Activated naive CD8-positive, alpha-beta T cell (primary cell): Measurements from ENCODE around the gene CDC26.

Experiments
- H3K27ac Mint-ChIP-seq: one replicate; pipeline ENCODE4 v1.8.0; 2021; ENCODE audit warnings: mixed read lengths
- H3K27me3 Mint-ChIP-seq: one replicate; pipeline ENCODE4 v1.8.0; 2021; ENCODE audit warnings: mixed read lengths
- H3K36me3 Mint-ChIP-seq: one replicate; pipeline ENCODE4 v1.8.0; 2021; ENCODE audit warnings: mixed read lengths
- H3K4me1 Mint-ChIP-seq: one replicate; pipeline ENCODE4 v1.8.0; 2021; ENCODE audit warnings: low read depth, mixed read lengths
- H3K4me3 Mint-ChIP-seq: one replicate; pipeline ENCODE4 v1.8.0; 2021; ENCODE audit warnings: mild to moderate bottlenecking, mixed read lengths
- H3K9me3 Mint-ChIP-seq: one replicate; pipeline ENCODE4 v1.8.0; 2021; ENCODE audit warnings: low read depth, mixed read lengths

The CDC26 gene

GRCh38 chr9:113275157-113276131 is at the start of gene CDC26, which contains the start of gene PRPF4:
Gene CDC26, minus strand, starts transcription at chr9:113275572. Its CDS starts 3,065 bp downstream, at chr9:113272507.
Gene PRPF4, plus strand, starts transcription at chr9:113275658. Its CDS starts 86 bp downstream, at chr9:113275744.
- H3K27me3 Mint-ChIP-seq: no peaks in the 10 kb centered on the region
- no peaks in the 10 kb centered on the region for H3K9me3 Mint-ChIP-seq
- no peak within 1 kb of the TSS for H3K4me3 Mint-ChIP-seq
- peaks cover 15% of the 10 kb centered on the region for H3K36me3 Mint-ChIP-seq
- peaks cover 32% of the 10 kb centered on the region for H3K4me1 Mint-ChIP-seq
- no peak within 1 kb of the TSS for H3K27ac Mint-ChIP-seq

GRCh38 chr9:113322671-113323070 is 47.3 kb upstream of the CDC26 start:
- no peaks in the 10 kb centered on the region for H3K4me1 Mint-ChIP-seq
- no peaks in the 10 kb centered on the region for H3K27me3 Mint-ChIP-seq
- H3K9me3 Mint-ChIP-seq: no peaks in the 10 kb centered on the region
- H3K36me3 Mint-ChIP-seq: peaks cover 2% of the 10 kb centered on the region
- H3K4me3 Mint-ChIP-seq: no peak overlapping the region
- no peak overlapping the region for H3K27ac Mint-ChIP-seq

GRCh38 chr9:113320051-113320450 is 44.7 kb upstream of the CDC26 start:
- peaks cover 2% of the 10 kb centered on the region for H3K36me3 Mint-ChIP-seq
- no peaks in the 10 kb centered on the region for H3K4me1 Mint-ChIP-seq
- no peak overlapping the region for H3K4me3 Mint-ChIP-seq
- H3K9me3 Mint-ChIP-seq: no peaks in the 10 kb centered on the region
- H3K27ac Mint-ChIP-seq: no peak overlapping the region
- no peaks in the 10 kb centered on the region for H3K27me3 Mint-ChIP-seq

- no peak overlapping the region for H3K4me3 Mint-ChIP-seq
- no peaks in the 10 kb centered on the region for H3K4me1 Mint-ChIP-seq
- no peaks in the 10 kb centered on the region for H3K27me3 Mint-ChIP-seq
- no peak overlapping the region for H3K27ac Mint-ChIP-seq
- no peaks in the 10 kb centered on the region for H3K9me3 Mint-ChIP-seq
- H3K36me3 Mint-ChIP-seq: peaks cover 2% of the 10 kb centered on the region
Observed at GRCh38 chr9:113319054-113319453, 43.7 kb upstream of the CDC26 start.

GRCh38 chr9:113317777-113318176 is 42.4 kb upstream of the CDC26 start:
- Mint-ChIP-seq H3K36me3 (peaks cover 2% of the 10 kb centered on the region), H3K27me3 (no peaks in the 10 kb centered on the region), H3K9me3 (no peaks in the 10 kb centered on the region), H3K4me1 (no peaks in the 10 kb centered on the region), H3K27ac (no peak overlapping the region), H3K4me3 (no peak overlapping the region)

GRCh38 chr9:113316030-113316429 is 40.7 kb upstream of the CDC26 start:
- H3K36me3 Mint-ChIP-seq: peaks cover 2% of the 10 kb centered on the region
- H3K4me3 Mint-ChIP-seq: no peak overlapping the region
- H3K27me3 Mint-ChIP-seq: no peaks in the 10 kb centered on the region
- no peaks in the 10 kb centered on the region for H3K9me3 Mint-ChIP-seq
- H3K4me1 Mint-ChIP-seq: no peaks in the 10 kb centered on the region
- H3K27ac Mint-ChIP-seq: no peak overlapping the region

GRCh38 chr9:113315231-113315630 is 39.9 kb upstream of the CDC26 start:
- Mint-ChIP-seq H3K4me1 (no peaks in the 10 kb centered on the region), H3K27me3 (no peaks in the 10 kb centered on the region), H3K9me3 (no peaks in the 10 kb centered on the region), H3K27ac (no peak overlapping the region), H3K36me3 (peaks cover 2% of the 10 kb centered on the region), H3K4me3 (no peak overlapping the region)

- Mint-ChIP-seq H3K4me3 (no peak overlapping the region), H3K27ac (no peak overlapping the region), H3K27me3 (no peaks in the 10 kb centered on the region), H3K36me3 (no peaks in the 10 kb centered on the region), H3K4me1 (no peaks in the 10 kb centered on the region), H3K9me3 (no peaks in the 10 kb centered on the region)
Observed at GRCh38 chr9:113313261-113313660, 37.9 kb upstream of the CDC26 start.

- no peaks in the 10 kb centered on the region for H3K4me1 Mint-ChIP-seq
- no peak overlapping the region for H3K4me3 Mint-ChIP-seq
- H3K9me3 Mint-ChIP-seq: no peaks in the 10 kb centered on the region
Observed at GRCh38 chr9:113311961-113312360, 36.6 kb upstream of the CDC26 start.

GRCh38 chr9:113310538-113310937 is 35.2 kb upstream of the CDC26 start:
- Mint-ChIP-seq H3K36me3 (no peaks in the 10 kb centered on the region), H3K4me3 (no peak overlapping the region), H3K27ac (no peak overlapping the region), H3K27me3 (no peaks in the 10 kb centered on the region), H3K4me1 (no peaks in the 10 kb centered on the region), H3K9me3 (no peaks in the 10 kb centered on the region)

More at GRCh38 chr9:113311961-113312360, 36.6 kb upstream of the CDC26 start:
- Mint-ChIP-seq H3K36me3 (no peaks in the 10 kb centered on the region), H3K27me3 (no peaks in the 10 kb centered on the region), H3K27ac (no peak overlapping the region)

- H3K4me1 Mint-ChIP-seq: no peaks in the 10 kb centered on the region
- no peak overlapping the region for H3K4me3 Mint-ChIP-seq
- H3K9me3 Mint-ChIP-seq: no peaks in the 10 kb centered on the region
- H3K27me3 Mint-ChIP-seq: no peaks in the 10 kb centered on the region
- H3K36me3 Mint-ChIP-seq: no peaks in the 10 kb centered on the region
- no peak overlapping the region for H3K27ac Mint-ChIP-seq
Observed at GRCh38 chr9:113309204-113309813, 33.9 kb upstream of the CDC26 start.

- Mint-ChIP-seq H3K4me3 (no peak overlapping the region), H3K27me3 (no peaks in the 10 kb centered on the region), H3K36me3 (no peaks in the 10 kb centered on the region), H3K4me1 (no peaks in the 10 kb centered on the region), H3K27ac (no peak overlapping the region), H3K9me3 (no peaks in the 10 kb centered on the region)
Observed at GRCh38 chr9:113307396-113307975, 32.1 kb upstream of the CDC26 start.

GRCh38 chr9:113306566-113306965 is 31.2 kb upstream of the CDC26 start:
- Mint-ChIP-seq H3K27ac (no peak overlapping the region), H3K4me3 (no peak overlapping the region), H3K4me1 (no peaks in the 10 kb centered on the region), H3K9me3 (no peaks in the 10 kb centered on the region), H3K27me3 (no peaks in the 10 kb centered on the region), H3K36me3 (no peaks in the 10 kb centered on the region)

GRCh38 chr9:113302792-113303418 is 27.5 kb upstream of the CDC26 start, which contains the start of gene RNF183:
Gene RNF183, minus strand, starts transcription at chr9:113303376. Its CDS starts 5,192 bp downstream, at chr9:113298184.
- Mint-ChIP-seq H3K27ac (no peak within 1 kb of the TSS), H3K9me3 (no peaks in the 10 kb centered on the region)

More at GRCh38 chr9:113302792-113303418, 27.5 kb upstream of the CDC26 start, which contains the start of gene RNF183:
- Mint-ChIP-seq H3K4me3 (no peak within 1 kb of the TSS), H3K36me3 (no peaks in the 10 kb centered on the region), H3K27me3 (no peaks in the 10 kb centered on the region), H3K4me1 (no peaks in the 10 kb centered on the region)
